NCI-H187 (cell line): ENCODE results near the gene RAB23.
A peak's percentile ranks its signal among the peaks of the same experiment; 100 is the strongest.

Source experiments
- DNase-seq, 2 experiments: peaks; one replicate each; lab custom pipeline; 2025; lab: John Stamatoyannopoulos, UW

The RAB23 gene

GRCh38 chr6:57242505-57242904, 20.4 kb upstream of the RAB23 start:
- DNase-seq = no peak

GRCh38 chr6:57226221-57226620, 4.1 kb upstream of the RAB23 start:
- no peak for DNase-seq

- DNase-seq = no peak
These were observed 2.8 kb upstream of the RAB23 start for GRCh38 chr6:57224769-57225515.

GRCh38 chr6:57222743-57223077, 603 bp upstream of the RAB23 start:
- no peak for DNase-seq

- peak in 1 of 2 experiments; percentile 21 for DNase-seq
These were observed 744 bp downstream of the RAB23 start for GRCh38 chr6:57221191-57221935.

GRCh38 chr6:57220083-57220703, 1.9 kb downstream of the RAB23 start:
- DNase-seq = no peak

GRCh38 chr6:57217270-57217669, 4.8 kb downstream of the RAB23 start:
- DNase-seq = no peak

- DNase-seq = no peak
These were observed 5.6 kb downstream of the RAB23 start for GRCh38 chr6:57216235-57217101.

- no peak for DNase-seq
These were observed 6.8 kb downstream of the RAB23 start for GRCh38 chr6:57215260-57215659.

GRCh38 chr6:57210060-57210459, 12.0 kb downstream of the RAB23 start:
- DNase-seq = no peak

GRCh38 chr6:57209030-57209429, 13.1 kb downstream of the RAB23 start:
- no peak for DNase-seq

GRCh38 chr6:57207872-57208271, 14.2 kb downstream of the RAB23 start:
- DNase-seq = no peak

- no peak for DNase-seq
These were observed 15.0 kb downstream of the RAB23 start for GRCh38 chr6:57207141-57207540.

GRCh38 chr6:57205550-57206328, 16.4 kb downstream of the RAB23 start:
- DNase-seq = no peak

- no peak for DNase-seq
These were observed 20.4 kb downstream of the RAB23 start for GRCh38 chr6:57201718-57202117.

- DNase-seq = no peak
These were observed 23.0 kb downstream of the RAB23 start for GRCh38 chr6:57198926-57199636.

GRCh38 chr6:57195457-57195856, 26.6 kb downstream of the RAB23 start:
- DNase-seq = no peak

- no peak for DNase-seq
These were observed 28.9 kb downstream of the RAB23 start for GRCh38 chr6:57193177-57193576.

- DNase-seq = no peak
These were observed 32.0 kb downstream of the RAB23 start for GRCh38 chr6:57190140-57190539.

- DNase-seq = no peak
These were observed 38.8 kb downstream of the RAB23 start for GRCh38 chr6:57183336-57183735.

- DNase-seq = no peak
These were observed 40.1 kb downstream of the RAB23 start for GRCh38 chr6:57182017-57182432.
